LNCAP (cell line): ENCODE measurements around the gene SYNRG.

ENCODE experiments used
- CTCF ChIP-seq: fragments of 450-650 bp; IDR thresholded peaks from 2 replicates; pipeline ENCODE4 v1.5.1; 2017; ENCODE audit warnings: mild to moderate bottlenecking

Gene SYNRG

GRCh38 chr17:37551788-37552187, 57.4 kb downstream of the SYNRG start:
- no peak for TF ChIP-seq CTCF

DNA sequence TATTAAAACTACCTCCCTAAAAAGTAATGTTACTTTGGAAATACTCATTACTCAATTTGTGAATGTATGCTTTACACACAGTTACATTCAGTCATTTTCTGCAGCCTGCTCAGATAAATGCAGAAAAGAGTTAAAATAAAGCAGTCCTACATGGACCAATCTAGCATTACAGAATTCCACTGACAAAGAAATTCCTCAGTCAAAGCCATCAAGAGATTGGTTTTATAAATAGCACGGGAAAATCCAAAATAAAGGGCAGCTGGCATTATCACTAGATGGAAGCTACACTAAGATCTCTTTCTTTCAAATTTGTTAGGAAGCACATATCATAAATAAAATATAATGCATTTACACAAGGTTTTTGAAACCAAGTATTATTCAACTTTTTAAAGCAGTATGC, 61.2 kb downstream of the SYNRG start:
- TF ChIP-seq CTCF = no peak

DNA sequence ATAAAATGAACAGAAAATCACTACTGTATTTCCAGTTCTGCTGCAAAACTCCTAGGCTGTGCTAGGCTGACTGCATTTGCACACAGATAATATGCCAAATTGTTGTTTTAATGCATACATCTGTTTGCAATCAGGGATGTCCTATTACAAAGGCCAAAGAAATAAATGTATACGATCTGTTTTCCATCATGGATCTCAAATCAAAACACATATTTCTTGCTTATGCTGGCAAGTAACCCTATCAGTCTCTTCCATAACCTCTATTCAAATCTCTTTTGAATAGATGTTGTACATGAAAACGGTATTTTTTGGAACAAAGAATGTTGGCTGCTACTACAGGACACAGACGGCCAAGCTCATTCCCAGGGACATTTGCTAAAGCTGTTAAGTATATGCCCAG, 62.9 kb downstream of the SYNRG start:
- no peak for TF ChIP-seq CTCF

DNA sequence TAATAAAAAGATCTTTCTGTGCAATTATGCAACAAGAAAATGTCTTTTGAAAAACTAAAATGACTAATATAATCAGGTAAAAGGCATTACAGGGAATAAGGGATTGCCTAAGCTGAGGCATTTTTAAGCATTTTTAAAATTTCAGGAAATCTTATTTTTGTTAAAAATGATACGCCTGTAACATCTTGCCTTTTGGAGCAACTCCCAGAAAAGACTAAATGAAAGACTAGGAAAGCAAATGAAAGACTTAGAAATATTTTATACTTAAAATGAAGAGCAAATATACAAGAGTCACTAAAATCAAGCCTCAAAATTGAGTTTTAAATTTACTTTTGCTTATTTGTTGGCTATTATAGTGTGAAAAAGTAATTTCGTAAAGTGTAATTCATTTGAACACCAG, 63.7 kb downstream of the SYNRG start:
- TF ChIP-seq CTCF = no peak

DNA sequence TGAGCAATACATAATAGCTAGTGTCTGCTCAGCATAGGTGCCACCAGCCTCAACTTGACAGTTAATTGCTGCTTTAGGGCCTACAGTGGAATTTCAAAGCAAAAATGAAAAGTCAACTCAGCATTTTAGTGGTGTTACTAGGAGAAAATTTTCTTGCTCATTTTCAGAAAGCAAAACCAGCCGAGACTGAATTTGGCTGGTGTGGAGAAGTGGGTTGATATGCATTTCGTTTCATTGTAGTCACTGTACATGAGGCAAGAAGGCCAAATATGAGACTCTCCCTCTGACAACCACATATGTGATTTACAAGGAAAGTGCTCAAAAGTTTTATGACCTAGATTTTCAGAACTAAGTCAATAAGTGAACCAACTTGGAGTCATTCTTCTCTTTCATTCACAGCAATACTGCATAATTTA, 65.6 kb downstream of the SYNRG start:
- TF ChIP-seq CTCF = no peak

DNA sequence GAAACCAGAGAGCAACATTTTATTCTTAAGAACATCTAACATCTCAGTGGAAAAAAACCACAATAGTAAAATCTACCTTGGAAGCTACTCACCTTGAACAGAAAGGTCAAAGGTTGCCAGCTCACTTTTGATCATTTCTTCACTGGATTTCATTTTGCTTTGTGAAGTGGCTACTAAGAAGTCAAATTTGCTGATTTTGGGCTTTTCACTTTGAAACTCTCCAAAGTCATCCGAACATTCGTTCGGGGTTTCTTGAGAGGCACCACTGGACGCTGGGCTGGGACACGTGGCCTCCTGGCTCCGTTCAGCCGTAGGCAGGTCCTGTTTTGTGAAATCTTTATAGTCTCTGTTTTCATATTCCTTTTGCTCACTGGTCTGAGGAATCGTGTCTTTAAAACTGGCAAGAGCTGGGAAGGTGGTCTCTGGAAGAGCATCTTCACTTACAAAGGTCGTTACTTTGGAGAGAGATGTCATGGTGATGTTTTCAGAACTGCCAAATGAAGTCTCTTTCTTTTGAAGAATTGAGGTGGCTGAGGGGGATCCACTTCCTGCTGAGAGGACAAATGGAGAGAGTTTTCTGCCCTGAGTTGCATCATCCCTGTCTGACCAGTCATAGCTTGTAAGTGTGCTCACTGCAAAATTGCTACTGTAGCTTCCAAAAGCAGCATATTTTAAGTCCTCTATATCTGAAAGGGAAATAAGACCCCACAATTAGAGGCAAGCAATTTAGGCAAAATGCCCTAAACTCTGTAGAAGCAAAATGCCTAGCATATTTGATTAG, 67.1 kb downstream of the SYNRG start:
- TF ChIP-seq CTCF = no peak

DNA sequence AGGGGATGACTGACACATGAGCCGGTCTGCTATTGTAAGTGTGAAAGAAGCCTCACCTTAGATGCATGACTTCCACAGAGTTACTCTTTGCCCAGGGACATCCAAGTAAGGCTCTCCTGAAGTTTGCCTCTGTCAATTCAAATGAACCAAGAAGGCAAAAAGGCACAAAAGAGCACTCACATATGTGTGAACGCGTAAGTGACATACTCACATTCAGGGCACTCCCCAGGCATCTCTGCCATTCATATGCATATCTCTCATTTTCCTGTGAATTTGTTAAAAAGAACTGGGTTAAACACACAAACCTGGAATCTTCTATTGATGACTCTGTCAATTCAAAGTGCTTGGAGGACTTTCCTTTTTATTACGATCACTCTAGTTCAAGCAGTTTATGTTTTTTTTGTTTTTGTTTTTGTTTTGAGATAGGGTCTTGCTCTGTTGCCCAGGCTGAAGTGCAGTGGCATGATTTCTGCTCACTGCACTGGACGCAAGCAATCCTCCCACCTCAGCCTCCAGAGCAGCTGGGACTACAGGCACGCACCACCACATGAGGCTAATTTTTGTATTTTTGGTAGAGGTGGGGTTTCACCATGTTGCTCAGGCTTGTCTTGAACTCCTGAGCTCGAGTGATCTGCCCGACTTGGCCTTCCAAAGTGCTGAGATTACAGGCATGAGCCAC, 70.1 kb downstream of the SYNRG start:
- TF ChIP-seq CTCF = no peak
